GM12878 (cell line): Measurements from ENCODE around the gene RAB37. TPM values are rescaled to one million over a fixed set of nuclear protein-coding genes. Genes with fewer than 3 reads are reported as not detected.

Experiments used
- ATAC-seq: fragments of 200-7000 bp; cut with Tn5 transposase; 3 replicates; pipeline ENCODE4 v1.9.1; 2020; ENCODE audit warnings: mild to moderate bottlenecking, moderate library complexity
- Bru-seq: library from RNA; stranded (reverse); fragments of 400-500 nt; gene quantifications from one replicate; lab custom pipeline; 2021; lab: Mats Ljungman, UMichigan
- BruChase-seq, 2 experiments: library from RNA; stranded (reverse); fragments of 400-500 nt; gene quantifications; one replicate each; lab custom pipeline; 2021; lab: Mats Ljungman, UMichigan
- BruUV-seq: library from RNA; stranded (reverse); fragments of 400-500 nt; replicated peaks from 2 replicates; lab custom pipeline; 2021; lab: Mats Ljungman, UMichigan
- CTCF ChIA-PET: fragments of 300-600 bp; sonication (Branson Sonifier 250); formaldehyde crosslinking; extraction: SDS; loops from one replicate; lab custom pipeline; 2021; ENCODE audit warnings: inconsistent platforms; lab: Yijun Ruan, JAX
- POLR2A ChIA-PET: fragments of 350-600 bp; formaldehyde crosslinking; extraction: SDS; loops from one replicate; lab custom pipeline; 2021; ENCODE audit warnings: inconsistent platforms; lab: Charles Lee
- RAD21 ChIA-PET: fragments of 300-600 bp; sonication (Branson Sonifier 250); formaldehyde crosslinking; loops from one replicate; lab custom pipeline; 2023; ENCODE audit warnings: antibody characterized with exemption; ENCODE audit not compliant: unreplicated experiment; lab: Charles Lee
- SMC1A ChIA-PET: fragments of 300-600 bp; sonication (Branson Sonifier 250); formaldehyde crosslinking; loops from one replicate; lab custom pipeline; 2023; ENCODE audit not compliant: unreplicated experiment, uncharacterized antibody; lab: Charles Lee
- DNase-seq: peaks from one replicate; pipeline ENCODE4 v3.0.0-alpha.2; 2011; ENCODE audit warnings: low read depth, low spot score
- FAIRE-seq: peaks from 3 replicates; lab custom pipeline; 2011; peaks lifted over from hg19 to GRCh38; lab: Jason Lieb, UNC
- H2AFZ ChIP-seq: 2 replicates; pipeline ENCODE4 v1.6.0; 2011; ENCODE audit warnings: low read depth, low read length, control low read depth; ENCODE audit not compliant: control insufficient read depth
- H3K27ac ChIP-seq: 2 replicates; pipeline ENCODE4 v1.5.1; 2011; ENCODE audit warnings: control low read depth; ENCODE audit not compliant: control insufficient read depth, insufficient read depth
- H3K27me3 ChIP-seq, 2 experiments: replicated peaks in 1 of 2; 2 replicates each; pipeline versions ENCODE4 v1.6.0 to v1.6.1; 2011; ENCODE audit warnings: low read length in 1 of 2; ENCODE audit not compliant: control insufficient read depth in 2 of 2, insufficient read depth in 2 of 2
- H3K36me3 ChIP-seq, 2 experiments: 2 replicates each; pipeline ENCODE4 v1.5.1; 2011; ENCODE audit warnings: low read length in 1 of 2; ENCODE audit not compliant: control insufficient read depth in 2 of 2, insufficient read depth in 2 of 2
- H3K4me1 ChIP-seq: 2 replicates; pipeline ENCODE4 v1.6.1; 2011; ENCODE audit warnings: mild to moderate bottlenecking, low read length, moderate library complexity, mixed read lengths; ENCODE audit not compliant: control insufficient read depth, insufficient read depth
- H3K4me2 ChIP-seq: 2 replicates; pipeline ENCODE4 v1.6.0; 2011; ENCODE audit warnings: control low read depth; ENCODE audit not compliant: control insufficient read depth, insufficient read depth
- H3K4me3 ChIP-seq: fragments of 200-600 bp; sonication (generic); 2 replicates; pipeline ENCODE4 v1.5.1; 2016
- H3K79me2 ChIP-seq: 2 replicates; pipeline ENCODE4 v1.6.0; 2011; ENCODE audit warnings: low read length; ENCODE audit not compliant: control insufficient read depth, insufficient read depth
- H3K9ac ChIP-seq: 2 replicates; pipeline ENCODE4 v1.8.0; 2011; ENCODE audit warnings: low read length, control low read depth, mixed read lengths; ENCODE audit not compliant: control insufficient read depth, insufficient read depth
- H3K9me3 ChIP-seq: replicated peaks from 3 replicates; pipeline ENCODE4 v1.5.1; 2011; ENCODE audit warnings: mild to moderate bottlenecking, low read length; ENCODE audit not compliant: control insufficient read depth, insufficient read depth
- H4K20me1 ChIP-seq: 2 replicates; pipeline ENCODE4 v1.6.0; 2011; ENCODE audit not compliant: control insufficient read depth, insufficient read depth
- BMI1 ChIP-seq: fragments of 450-650 bp; IDR thresholded peaks from 2 replicates; pipeline ENCODE4 v1.6.1; 2016; ENCODE audit warnings: mild to moderate bottlenecking, moderate library complexity, borderline replicate concordance
- DPF2 ChIP-seq: fragments of 450-650 bp; IDR thresholded peaks from 2 replicates; pipeline ENCODE4 v1.6.1; 2017; ENCODE audit warnings: mild to moderate bottlenecking
- IKZF1 ChIP-seq: fragments of 450-650 bp; conservative IDR thresholded peaks from 2 replicates; pipeline ENCODE4 v1.6.1; 2017; ENCODE audit warnings: antibody characterized with exemption, mild to moderate bottlenecking
- JUND ChIP-seq: IDR thresholded peaks from 2 replicates; pipeline ENCODE4 v1.6.1; 2012; ENCODE audit warnings: low read depth, mild to moderate bottlenecking, low read length, improper control_type of control experiment, moderate library complexity
- LARP7 ChIP-seq: fragments of 450-650 bp; IDR thresholded peaks from 2 replicates; pipeline ENCODE4 v1.6.1; 2017; ENCODE audit warnings: mild to moderate bottlenecking
- MAX ChIP-seq: IDR thresholded peaks from 2 replicates; pipeline ENCODE4 v1.6.1; 2012; ENCODE audit warnings: low read depth, low read length, improper control_type of control experiment
- NKRF ChIP-seq: fragments of 450-650 bp; conservative IDR thresholded peaks from 2 replicates; pipeline ENCODE4 v1.6.1; 2017; ENCODE audit warnings: mild to moderate bottlenecking, moderate library complexity
- RAD21 ChIP-seq: IDR thresholded peaks from 2 replicates; pipeline ENCODE4 v1.6.1; 2011; ENCODE audit warnings: mild to moderate bottlenecking, low read depth, low read length, moderate library complexity; ENCODE audit not compliant: insufficient read depth
- SIN3A ChIP-seq: IDR thresholded peaks from 2 replicates; pipeline ENCODE4 v1.6.1; 2012; ENCODE audit warnings: low read depth, low read length, improper control_type of control experiment
- SKIL ChIP-seq: fragments of 450-650 bp; IDR thresholded peaks from 2 replicates; pipeline ENCODE4 v1.6.1; 2017; ENCODE audit warnings: mild to moderate bottlenecking, low read depth, inconsistent platforms; ENCODE audit not compliant: poor library complexity, severe bottlenecking
- STAT1 ChIP-seq: fragments of 450-650 bp; conservative IDR thresholded peaks from 2 replicates; pipeline ENCODE4 v1.6.1; 2014; ENCODE audit warnings: antibody characterized with exemption, mild to moderate bottlenecking
- YY1 ChIP-seq: IDR thresholded peaks from 2 replicates; pipeline ENCODE4 v1.6.1; 2011; ENCODE audit warnings: low read depth, mild to moderate bottlenecking, low read length
- ZNF384 ChIP-seq: IDR thresholded peaks from 2 replicates; pipeline ENCODE4 v1.6.1; 2012; ENCODE audit warnings: low read depth, mild to moderate bottlenecking, low read length, improper control_type of control experiment, borderline replicate concordance
- WGBS: methylation state at CpG from one replicate; pipeline ENCODE4 v1.1.6; 2016; ENCODE audit warnings: low lambda C conversion rate; ENCODE audit not compliant: insufficient replicate concordance, insufficient coverage; ENCODE audit errors: missing lambda C conversion rate; 5-methylcytosine and 5-hydroxymethylcytosine counted together
- in situ Hi-C: fragments of 300-500 bp; cut with MboI; formaldehyde crosslinking; loops from 9 replicates; pipeline ENCODE4 v1.14.3; 2018; ENCODE audit warnings: mixed read lengths
- intact Hi-C: fragments of 100-400 bp; cut with micrococcal nuclease; formaldehyde crosslinking; loops from one replicate; pipeline ENCODE4 v1.14.2; 2022; ENCODE audit not compliant: unreplicated experiment
- long read RNA-seq, 2 experiments: library from polyadenylated mRNA; unstranded; transcript quantifications; one replicate each; pipeline ENCODE4 v2.0.0, GENCODE V29; 2019 to 2020
- polyA minus RNA-seq, 3 experiments: library from RNA; depleted of rRNA, polyadenylated mRNA; stranded (reverse); fragments of >200 nt; gene quantifications; 2 replicates each; pipeline ENCODE4 v1.2.3, GENCODE V29; 2011
- polyA plus RNA-seq, 11 experiments: library from polyadenylated mRNA; depleted of rRNA in 4 of 11; unstranded in 6 of 11; stranded (reverse) in 5 of 11; fragments of >200 nt; fragmentation: Nextera tagmentation in 4 of 11; fragmentation: Illumina TruSeq in 1 of 11; extraction: Ambion mirVana in 4 of 11; extraction: Trizol in 1 of 11; gene quantifications; 1 replicate in 1 of 11; 2 replicates in 10 of 11; pipeline versions ENCODE4 v1.2.1 to v1.2.3, GENCODE V29; 2011 to 2016; ENCODE audit warnings: inconsistent platforms in 2 of 11, missing spikeins in 2 of 11, low read depth in 1 of 11
- total RNA-seq, 4 experiments: library from RNA; depleted of rRNA in 3 of 4; stranded (reverse); fragments of >200 nt in 3 of 4; fragmentation: Illumina TruSeq in 1 of 4; extraction: Trizol in 1 of 4; gene quantifications; 2 replicates each; pipeline versions ENCODE4 v1.2.1 to v1.2.3, GENCODE V29; 2013 to 2021

RAB37 gene
- total RNA-seq (2013; cell fraction: nucleolus; rRNA removed), result 7.8 and 10.2 TPM in 2 replicates
- 1.1 and 1.5 TPM in 2 replicates for total RNA-seq (2014; rRNA removed)
- total RNA-seq (2014; rRNA removed; fragmentation: Illumina TruSeq; extraction: Trizol), result 1.7 and 2.0 TPM in 2 replicates
- total RNA-seq (2021), result 2.3 and 2.7 TPM in 2 replicates
- polyA plus RNA-seq (2011; ENCODE audit: low read depth), result 9.9 TPM
- 4.5 and 5.6 TPM in 2 replicates for polyA plus RNA-seq (2011; rRNA removed)
- 4.4 and 4.5 TPM in 2 replicates for polyA plus RNA-seq (2011; cell fraction: cytosol; rRNA removed)
- polyA plus RNA-seq (2011; cell fraction: nucleus; rRNA removed), result 4.2 and 8.4 TPM in 2 replicates
- polyA plus RNA-seq (2012), result 11.4 and 11.9 TPM in 2 replicates
- 1.9 and 3.1 TPM in 2 replicates for polyA plus RNA-seq (2014; fragmentation: Illumina TruSeq; extraction: Trizol)
- under 1 TPM; 0.48 to 0.97 TPM for polyA plus RNA-seq (2014; fragmentation: Nextera tagmentation; extraction: Ambion mirVana)
- 3.6 and 5.6 TPM in 2 replicates for polyA plus RNA-seq (2014; rRNA removed)
- polyA plus RNA-seq (2016; fragmentation: Nextera tagmentation; extraction: Ambion mirVana), result 1 to 10 TPM; 1.6 to 1.7 TPM
- polyA minus RNA-seq (2011; rRNA and poly(A)+ RNA removed), result 2.7 and 4.6 TPM in 2 replicates
- polyA minus RNA-seq (2011; cell fraction: cytosol; rRNA and poly(A)+ RNA removed), result 1.1 and 1.9 TPM in 2 replicates
- 0.48 and 0.86 TPM in 2 replicates for polyA minus RNA-seq (2011; cell fraction: nucleus; rRNA and poly(A)+ RNA removed)
- percentile 26 among the genes with signal in this experiment for Bru-seq, nascent RNA
- percentile 23 among the genes with signal in this experiment for BruChase-seq, experiment 1, labeled RNA remaining after a 6-hour chase
- percentile 22 among the genes with signal in this experiment for BruChase-seq, experiment 2, labeled RNA remaining after a 2-hour chase
- long read RNA-seq, experiment 1, partial matches to known transcripts, result 0 of 1 reads
- long read RNA-seq, experiment 1, other reads (novel, unspliced or antisense), result 0 of 1 reads
- long read RNA-seq, experiment 2, partial matches to known transcripts, result 1 of 2 reads
- long read RNA-seq, experiment 2, other reads (novel, unspliced or antisense), result 0 of 2 reads

GRCh38 chr17:74736513-74737298, at the start of gene RAB37:
Gene RAB37 (plus strand): TSS chr17:74737256. CDS start chr17:74737273, 17 bp downstream.
- peak within 1 kb of the TSS; percentile 74 for H2AFZ ChIP-seq
- peak; percentile 67 for ATAC-seq
- intact Hi-C loops, result loop anchor here (1.0 to 5.0 kb wide), 3 partner anchors 49 to 170 kb away; partner anchors contain the start of gene CD300H
- CTCF ChIA-PET, result interaction anchor here (0.6 to 5.0 kb wide), 46 partner anchors 9 to 278 kb away, joined by 3 to 349 read pairs (median 5); partner anchors contain the start of genes CD300H, FDXR and NAT9
- no peaks in the 10 kb centered on the region for H3K36me3 ChIP-seq
- FAIRE-seq, result no peak
- no peaks in the 10 kb centered on the region for H3K27me3 ChIP-seq
- SMC1A ChIA-PET, result interaction anchor here (0.6 to 5.4 kb wide), 17 partner anchors 10 to 279 kb away, joined by 3 to 152 read pairs (median 4); partner anchors contain the start of gene CD300H
- no peaks in the 10 kb centered on the region for H4K20me1 ChIP-seq
- H3K27ac ChIP-seq, result peak within 1 kb of the TSS; percentile 47
- BruUV-seq, result no TSS peak
- H3K4me2 ChIP-seq, result peak within 1 kb of the TSS; percentile 99
- H3K79me2 ChIP-seq, result no peaks in the 10 kb centered on the region
- H3K9me3 ChIP-seq, result no peaks in the 10 kb centered on the region; the same call in 2 of the 3 replicates
- whole genome bisulfite sequencing, result 1% methylated on average over 50 of the region's 67 CpGs
- RAD21 ChIA-PET, result interaction anchor here (0.6 to 5.0 kb wide), 37 partner anchors 8 to 358 kb away, joined by 3 to 299 read pairs (median 5); partner anchors contain the start of genes CD300C, CD300H, FDXR and NAT9
- peak within 1 kb of the TSS; percentile 67 for H3K9ac ChIP-seq
- in situ Hi-C loops, result loop anchor here (5.0 kb wide), 1 partner anchor 79 kb away; no protein-coding TSS in a partner anchor
- DNase-seq, result no peak
- POLR2A ChIA-PET, result interaction anchor here (0.6 to 4.1 kb wide), 9 partner anchors 10 to 137 kb away, joined by 3 to 37 read pairs (median 3); no protein-coding TSS in a partner anchor
- peak within 1 kb of the TSS; percentile 69 for H3K4me3 ChIP-seq
- peaks cover 32% of the 10 kb centered on the region for H3K4me1 ChIP-seq
- TF ChIP-seq SKIL (no peak), JUND (0 out of 2 replicates have a peak, but pooled peaks have one; percentile 9), LARP7 (peak; percentile 52), YY1 (0 out of 2 replicates have a peak, but pooled peaks have one; percentile 38), SIN3A (0 out of 2 replicates have a peak, but pooled peaks have one; percentile 23), STAT1 (0 out of 2 replicates have a peak, but pooled peaks have one; percentile 32), RAD21 (peak; percentile 76), NKRF (0 out of 2 replicates have a peak, but pooled peaks have one; percentile 33), BMI1 (no peak), ZNF384 (no peak; the same call in 1 of the 2 replicates), MAX (0 out of 2 replicates have a peak, but pooled peaks have one; percentile 37), DPF2 (peak; percentile 53; the same call in 1 of the 2 replicates), IKZF1 (peak; percentile 94)
